HuH-7.5 (cell line): Measurements from ENCODE around the gene DAGLA.

ENCODE experiments used
- DNase-seq: peaks from one replicate; pipeline ENCODE4 v3.0.0; 2011; ENCODE audit warnings: low spot score

Gene DAGLA

GRCh38 chr11:61765550-61766253, 85.5 kb downstream of the DAGLA start:
- DNase-seq: no peak

GRCh38 chr11:61766353-61766841, 86.2 kb downstream of the DAGLA start:
- no peak for DNase-seq

GRCh38 chr11:61768376-61769076, 88.3 kb downstream of the DAGLA start:
- no peak for DNase-seq

GRCh38 chr11:61769169-61769920, 89.2 kb downstream of the DAGLA start:
- peak; percentile 97 for DNase-seq

- no peak for DNase-seq
Observed at GRCh38 chr11:61769946-61770683, 89.9 kb downstream of the DAGLA start.

- no peak for DNase-seq
Observed at GRCh38 chr11:61771195-61771894, 91.2 kb downstream of the DAGLA start.

- no peak for DNase-seq
Observed at GRCh38 chr11:61771985-61772455, 91.8 kb downstream of the DAGLA start.

- DNase-seq: no peak
Observed at GRCh38 chr11:61773356-61773755, 93.2 kb downstream of the DAGLA start.

- DNase-seq: no peak
Observed at GRCh38 chr11:61773809-61774208, 93.6 kb downstream of the DAGLA start.

GRCh38 chr11:61774411-61774810, 94.2 kb downstream of the DAGLA start:
- DNase-seq: no peak

GRCh38 chr11:61775106-61775505, 94.9 kb downstream of the DAGLA start:
- DNase-seq: no peak

- DNase-seq: no peak
Observed at GRCh38 chr11:61775606-61776554, 95.7 kb downstream of the DAGLA start.

GRCh38 chr11:61776561-61777075, 96.4 kb downstream of the DAGLA start:
- DNase-seq: peak; percentile 100

GRCh38 chr11:61777234-61778090, 97.3 kb downstream of the DAGLA start:
- no peak for DNase-seq

- DNase-seq: no peak
Observed at GRCh38 chr11:61778357-61778886, 98.2 kb downstream of the DAGLA start.

GRCh38 chr11:61778920-61779650, 98.9 kb downstream of the DAGLA start:
- DNase-seq: no peak

- DNase-seq: peak; percentile 30
Observed at GRCh38 chr11:61779666-61780525, 99.7 kb downstream of the DAGLA start.
